NCI-H460 (cell line): Measurements from ENCODE around the gene MKI67. TPM values are rescaled to one million over a fixed set of nuclear protein-coding genes. Genes with fewer than 3 reads are reported as not detected.

Source experiments
- DNase-seq: peaks from one replicate; pipeline ENCODE4 v3.0.0-alpha.2; 2016; ENCODE audit warnings: low read depth; ENCODE audit errors: extremely low read depth
- total RNA-seq: library from RNA; depleted of rRNA; stranded (reverse); fragments of >200 nt; shearing (Covaris generic); gene quantifications from 2 replicates; pipeline ENCODE4 v1.2.3, GENCODE V29; 2014

MKI67 gene
- total RNA-seq, 1 experiment from 2014 or later = 29.7 TPM

- no peak for DNase-seq
Observed at GRCh38 chr10:128067691-128068397, 58.4 kb downstream of the MKI67 start.

GRCh38 chr10:128066870-128067382, 59.3 kb downstream of the MKI67 start:
- no peak for DNase-seq

DNA sequence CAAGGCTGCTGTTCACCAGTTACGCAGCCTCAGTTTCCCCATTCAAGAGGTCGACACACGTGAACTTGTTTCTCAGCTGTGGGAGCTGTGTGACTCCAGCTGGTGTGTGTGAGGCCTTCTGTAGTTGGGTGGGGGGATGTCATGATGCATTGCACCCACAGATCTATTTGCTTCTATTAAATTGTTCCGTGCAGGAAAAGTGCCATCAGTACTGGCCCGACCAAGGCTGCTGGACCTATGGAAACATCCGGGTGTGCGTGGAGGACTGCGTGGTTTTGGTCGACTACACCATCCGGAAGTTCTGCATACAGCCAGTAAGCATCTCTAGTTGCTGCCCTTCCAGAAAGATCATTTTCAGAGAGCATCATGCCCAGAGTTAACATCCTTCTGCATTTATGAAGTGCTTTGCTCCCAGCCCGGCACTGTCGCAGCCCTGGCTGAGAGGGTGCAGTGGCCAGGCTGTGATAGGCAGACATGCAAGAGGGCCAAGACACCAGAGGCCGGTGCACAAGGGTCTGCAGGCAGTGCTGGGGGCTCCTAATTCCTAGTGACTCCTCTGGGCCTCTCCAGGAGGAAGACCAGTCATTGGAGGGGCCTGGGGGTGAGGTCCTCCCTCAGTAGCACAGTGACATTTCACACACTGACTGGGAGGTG, 60.2 kb downstream of the MKI67 start:
- no peak for DNase-seq

- no peak for DNase-seq
Observed at GRCh38 chr10:128064970-128065580, 61.1 kb downstream of the MKI67 start.

GRCh38 chr10:128064108-128064969, 61.9 kb downstream of the MKI67 start:
- no peak for DNase-seq

DNA sequence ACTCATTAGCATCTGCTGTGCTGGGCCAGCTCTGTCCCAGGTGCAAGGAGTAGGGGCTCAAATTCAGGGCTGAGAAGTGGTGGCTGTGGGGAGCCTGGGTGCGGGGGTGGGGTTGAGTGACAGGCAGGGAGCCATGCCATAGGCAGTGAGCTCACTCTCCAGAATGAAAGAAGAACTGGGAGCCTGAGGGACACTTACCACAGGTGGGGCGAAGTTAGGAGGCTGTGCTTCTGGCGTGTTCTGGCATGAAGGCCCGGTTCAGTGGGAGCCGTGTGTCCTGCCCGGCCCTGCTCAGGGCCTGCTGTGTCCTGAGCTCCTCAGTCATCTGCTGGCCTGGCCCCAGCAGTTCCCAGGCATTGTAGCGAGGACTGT, 62.5 kb downstream of the MKI67 start:
- no peak for DNase-seq

- DNase-seq = no peak
Observed at GRCh38 chr10:128062881-128063563, 63.2 kb downstream of the MKI67 start.

- DNase-seq = no peak
Observed at GRCh38 chr10:128062331-128062880, 63.8 kb downstream of the MKI67 start.

DNA sequence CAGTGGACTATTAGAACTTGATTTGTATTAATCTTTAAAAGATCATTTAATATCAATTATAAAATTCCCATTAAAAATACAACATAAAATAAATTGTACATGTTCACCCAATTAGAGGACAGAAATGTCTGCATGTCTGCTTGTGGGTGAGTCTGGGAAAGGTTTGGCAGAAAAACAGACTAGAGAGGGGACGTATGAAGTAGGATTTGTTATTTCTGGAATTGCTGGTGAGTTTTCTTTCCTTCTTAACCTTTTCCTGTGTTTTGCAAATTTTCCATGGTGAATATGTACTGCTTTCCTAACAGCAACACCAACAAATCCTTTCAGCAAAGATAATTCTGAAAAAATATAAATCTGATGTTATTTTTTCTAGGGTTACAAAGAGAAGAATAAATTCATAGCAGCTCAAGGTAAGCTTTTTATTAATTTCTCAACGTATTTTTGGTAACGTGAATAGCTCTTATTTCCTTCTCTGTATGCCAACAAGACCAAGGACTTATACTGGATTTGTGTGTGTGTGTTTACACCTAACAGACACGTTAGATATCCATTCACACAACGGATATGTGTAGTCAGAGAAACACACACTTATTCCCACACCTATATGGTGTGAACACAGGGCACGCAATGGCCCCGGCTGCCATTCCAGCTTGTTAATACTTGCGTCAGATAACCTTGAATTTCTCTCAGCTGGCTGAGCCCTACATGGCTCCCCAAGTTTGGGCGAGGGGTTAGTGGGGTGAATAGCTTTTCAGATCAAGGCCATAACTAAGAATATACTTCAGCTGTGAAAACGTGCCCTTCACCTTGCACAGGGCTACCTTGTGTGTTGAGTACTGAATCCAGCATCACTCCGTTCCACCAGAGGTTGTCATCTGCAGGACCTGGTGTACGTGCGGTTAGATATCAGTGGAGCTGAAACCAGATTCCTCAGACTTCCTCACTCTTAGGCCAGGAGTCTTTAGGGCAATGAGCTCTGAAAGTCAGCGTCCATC, 64.6 kb downstream of the MKI67 start:
- DNase-seq = no peak

DNA sequence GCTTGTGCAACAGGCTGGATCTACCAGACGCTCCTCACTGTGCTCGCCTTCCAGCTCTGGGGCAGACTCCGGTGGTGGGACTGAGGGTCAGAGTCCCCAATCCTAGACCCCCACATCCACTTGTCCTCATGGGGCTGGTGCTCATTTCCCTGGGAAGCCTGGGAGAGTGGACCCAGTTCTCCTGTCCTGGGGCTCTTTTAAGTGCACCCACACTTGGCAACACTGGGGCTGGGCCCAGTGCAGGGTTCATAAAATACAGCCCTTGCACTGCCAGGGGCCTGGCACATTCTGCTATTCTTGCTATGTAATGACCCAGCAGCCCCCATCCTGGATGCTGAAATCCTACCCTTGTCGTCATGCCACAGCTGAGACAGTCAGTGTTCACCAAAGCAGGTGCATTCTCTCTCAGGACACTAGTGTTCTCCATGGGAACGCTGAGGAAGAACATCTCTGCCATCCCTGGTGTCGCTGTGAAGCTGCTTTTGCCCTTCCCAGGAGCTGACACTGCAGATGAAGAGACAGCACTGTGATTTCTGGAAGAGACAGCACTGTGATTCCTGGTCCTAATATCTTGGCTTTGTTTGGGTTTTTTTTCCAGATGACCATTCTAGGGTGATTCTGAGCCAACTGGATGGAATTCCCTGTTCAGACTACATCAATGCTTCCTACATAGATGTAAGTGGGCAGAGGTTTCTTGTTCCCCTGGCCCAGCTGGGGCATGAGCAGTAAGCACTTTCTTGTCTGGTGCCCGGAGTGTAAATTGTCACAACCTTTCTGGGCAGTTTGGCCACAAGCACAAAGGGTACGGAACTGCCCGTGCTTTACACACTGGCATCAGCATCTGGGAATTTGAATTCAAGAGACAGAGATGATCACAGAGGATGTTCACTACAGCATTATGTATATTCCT, 65.6 kb downstream of the MKI67 start:
- DNase-seq = no peak

DNA sequence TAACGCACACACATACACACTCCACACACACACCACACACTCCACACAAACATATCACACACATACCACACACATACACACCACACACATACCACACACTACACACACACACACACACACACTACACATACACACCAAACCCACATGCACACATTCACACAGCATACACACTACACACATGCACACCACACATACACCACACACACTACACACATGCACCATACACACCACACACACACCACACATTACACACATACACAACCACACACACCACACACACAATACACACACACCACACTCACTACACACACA, 66.3 kb downstream of the MKI67 start:
- no peak for DNase-seq

- no peak for DNase-seq
Observed at GRCh38 chr10:128059266-128059981, 66.8 kb downstream of the MKI67 start.

- DNase-seq = no peak
Observed at GRCh38 chr10:128058750-128059134, 67.5 kb downstream of the MKI67 start.

GRCh38 chr10:128058106-128058749, 68.0 kb downstream of the MKI67 start:
- DNase-seq = no peak

DNA sequence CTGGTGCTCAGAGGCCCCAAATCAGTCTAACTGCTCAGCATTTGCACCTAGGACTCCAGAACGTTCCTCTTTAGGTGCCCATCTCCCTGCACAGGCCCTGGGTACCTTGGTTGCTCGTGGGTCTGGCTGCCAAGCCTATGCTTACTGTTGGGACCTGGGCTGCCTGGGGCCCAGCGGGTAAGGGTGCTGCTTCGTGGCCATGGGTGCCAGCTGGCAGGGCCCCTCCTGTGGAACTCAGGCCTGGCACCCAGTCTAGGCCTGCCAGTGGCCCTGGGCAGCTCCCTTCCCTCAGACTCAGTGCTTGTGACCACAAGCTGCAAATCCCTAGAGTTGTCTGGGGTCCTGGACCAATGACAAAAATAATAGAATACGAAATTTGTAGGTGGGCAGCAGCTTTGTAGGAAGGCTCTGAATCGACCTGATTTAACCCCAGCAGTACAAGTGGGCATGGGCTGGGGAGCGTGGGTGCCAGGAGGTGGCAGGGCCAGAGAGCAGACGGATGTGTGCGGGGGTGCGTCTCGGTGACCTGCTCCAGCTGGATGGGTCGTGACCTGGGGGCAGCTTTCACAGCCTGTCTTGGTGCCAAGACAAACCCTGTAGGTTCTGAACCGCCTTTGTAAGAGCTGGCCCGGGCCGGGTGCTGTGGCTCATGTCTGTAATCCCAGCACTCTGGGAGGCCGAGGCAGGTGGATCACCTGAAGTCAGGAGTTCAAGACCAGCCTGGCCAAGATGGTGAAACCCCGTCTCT, 69.7 kb downstream of the MKI67 start:
- DNase-seq = no peak
